A204.1 (cell line): ENCODE data around the gene CIITA.
"Not testable (repeated sequence)": the region's sequence is repeated elsewhere in the genome, so short reads cannot be mapped to it uniquely, and the experiment has no call there.

Source experiments
- FAIRE-seq: peaks from 2 replicates; lab custom pipeline; 2012; peaks lifted over from hg19 to GRCh38; lab: Jason Lieb, UNC

The CIITA gene

DNA sequence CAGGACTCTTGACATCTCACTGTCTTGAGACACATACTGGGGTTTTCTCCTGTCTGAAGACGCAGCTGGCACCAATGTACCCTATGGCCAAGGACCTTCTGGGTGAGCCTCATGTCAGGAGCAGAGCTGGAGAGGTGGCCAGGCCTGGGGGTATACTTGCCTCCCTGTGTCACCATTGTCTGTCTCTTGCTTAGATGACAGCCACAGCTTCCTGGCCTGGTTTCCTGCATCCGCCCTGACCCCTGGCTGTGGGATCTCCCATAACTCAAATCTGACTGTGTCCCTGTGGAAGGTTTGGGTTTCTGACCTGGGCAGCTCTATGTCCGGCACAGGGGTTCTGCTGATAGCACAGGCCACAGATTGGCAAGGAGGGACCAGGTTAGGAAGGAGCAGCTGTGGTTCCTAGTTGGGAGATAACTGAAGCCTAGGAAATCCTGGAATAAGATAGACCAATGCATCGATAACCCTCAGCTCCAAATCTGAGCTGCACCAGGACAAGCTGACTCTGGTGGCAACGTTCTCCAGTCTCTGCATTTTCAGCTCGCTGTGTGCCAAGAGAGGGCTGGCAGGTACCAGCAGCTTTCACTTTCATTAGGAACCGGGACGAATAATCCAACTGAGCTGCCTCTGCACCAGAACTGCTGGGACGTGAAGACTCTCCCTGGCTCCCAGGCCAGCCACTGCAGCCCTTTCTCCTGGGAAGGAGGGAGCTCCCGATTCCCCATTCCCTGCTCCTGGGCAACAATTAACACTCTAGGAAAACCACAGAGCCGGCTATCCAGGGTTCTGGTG is 60.3 kb downstream of the CIITA start:
- FAIRE-seq = no peak

DNA sequence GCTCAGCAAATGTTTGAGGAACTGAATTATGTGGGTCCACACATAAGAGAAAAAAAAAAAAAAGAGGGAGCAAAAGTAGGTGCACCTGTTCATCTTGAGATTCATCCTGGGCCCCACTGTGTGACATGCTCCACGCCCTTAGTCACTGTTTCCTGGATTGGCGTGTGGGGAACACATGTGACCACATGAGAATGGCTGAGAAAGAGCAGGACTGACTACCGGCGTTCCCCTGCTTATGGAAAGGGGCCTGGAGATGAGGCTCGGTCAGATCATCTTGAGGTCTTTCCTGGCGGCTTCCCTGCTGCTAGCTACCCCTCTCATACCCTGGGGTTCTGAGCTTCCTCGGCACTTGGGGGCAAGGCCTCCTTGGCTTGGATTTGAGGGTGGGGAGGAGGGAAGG is 61.3 kb downstream of the CIITA start:
- no peak for FAIRE-seq

DNA sequence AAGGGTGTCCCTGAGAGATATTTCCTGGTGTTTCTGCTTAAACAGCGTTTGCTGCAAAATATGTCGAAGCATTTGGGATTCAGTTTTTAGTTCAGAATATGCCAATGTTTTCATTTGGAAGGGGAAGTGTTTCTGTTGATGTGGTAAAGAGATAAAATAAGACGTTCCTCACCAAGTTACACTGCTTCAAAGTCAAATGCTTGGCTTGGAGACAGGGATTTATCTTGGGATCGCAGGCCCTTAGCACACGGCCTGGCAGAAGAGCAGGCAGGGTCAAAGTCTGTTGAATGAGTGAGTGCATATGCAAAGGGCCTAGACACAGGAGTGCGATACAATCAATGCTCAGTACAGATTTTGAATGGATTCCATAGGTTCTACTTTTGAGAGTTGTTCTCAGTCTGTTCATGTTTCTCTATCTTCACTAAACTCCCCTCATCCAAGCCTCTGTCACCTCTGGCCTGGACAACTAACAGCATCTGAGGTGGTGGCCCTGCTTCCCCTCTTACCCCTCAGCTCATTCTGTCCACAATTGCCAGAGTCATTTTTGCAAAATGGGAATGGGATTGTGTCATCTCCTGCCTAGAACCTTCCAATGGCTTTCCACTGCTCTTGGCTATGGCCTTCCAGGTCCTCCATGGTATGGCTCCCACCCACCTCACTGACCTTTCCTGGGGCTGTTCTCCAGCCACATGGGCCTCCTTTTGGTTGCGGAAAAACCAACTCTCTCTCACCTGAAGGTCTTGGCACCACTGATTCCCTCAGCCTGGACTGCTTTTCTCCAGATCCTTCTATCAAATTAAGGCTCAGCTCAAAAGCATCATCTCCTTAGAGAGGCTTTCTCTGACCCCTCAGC is 62.0 kb downstream of the CIITA start:
- no peak for FAIRE-seq

DNA sequence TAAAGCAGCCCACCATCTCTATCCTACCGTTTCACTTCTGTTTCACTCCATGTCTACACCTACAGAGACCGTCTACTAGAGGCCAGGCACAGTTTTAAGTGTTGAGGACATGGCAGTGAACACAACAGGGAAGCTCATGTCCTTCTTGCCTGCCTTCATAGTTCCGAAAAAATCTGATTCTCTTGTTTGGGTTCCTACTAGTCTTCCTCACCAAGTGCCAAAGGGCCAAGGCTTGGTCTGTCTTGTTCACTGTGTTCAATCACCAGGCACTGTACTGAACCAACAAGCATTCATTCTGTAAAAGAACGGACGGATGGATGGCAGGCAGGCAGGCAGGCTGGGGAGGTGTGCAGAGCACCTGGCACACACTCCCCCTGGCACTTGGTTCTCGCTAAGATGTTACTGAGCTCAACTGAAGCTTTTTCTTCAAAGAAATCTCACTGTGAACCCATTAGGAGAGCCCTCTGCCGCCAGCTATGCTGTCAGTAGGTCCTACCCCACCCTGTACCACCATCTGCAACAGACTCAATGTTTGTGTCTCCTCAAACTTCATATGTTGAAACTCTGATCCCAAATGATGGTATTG is 62.7 kb downstream of the CIITA start:
- no peak for FAIRE-seq

DNA sequence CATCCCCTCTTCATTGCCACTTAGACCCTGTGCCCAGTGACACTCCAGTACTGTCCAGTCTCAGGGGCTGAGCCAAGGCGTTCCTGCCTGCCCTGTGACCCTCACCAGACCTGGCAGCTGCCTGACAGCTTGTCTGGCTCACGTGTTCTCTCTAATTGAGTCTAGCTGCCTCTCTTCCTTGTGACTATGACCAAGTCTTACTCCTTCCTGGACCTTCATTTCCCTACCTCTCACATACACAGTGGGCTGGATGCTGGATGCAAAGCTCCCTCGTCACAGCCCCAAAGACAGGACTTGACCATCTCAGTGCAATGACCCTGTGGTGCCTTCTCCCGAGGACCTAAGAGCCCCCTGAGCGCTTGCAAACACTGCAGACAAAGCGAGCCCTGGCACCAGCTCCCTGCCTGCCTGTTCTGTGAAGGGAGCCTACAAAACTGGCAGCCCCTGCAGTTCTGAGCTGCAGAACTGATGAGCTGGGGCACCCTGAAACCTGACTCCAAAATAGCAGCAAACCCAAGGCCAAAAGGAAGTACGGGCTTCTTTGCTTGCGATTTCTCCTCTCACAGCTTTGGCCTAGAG is 63.6 kb downstream of the CIITA start:
- FAIRE-seq = no peak

DNA sequence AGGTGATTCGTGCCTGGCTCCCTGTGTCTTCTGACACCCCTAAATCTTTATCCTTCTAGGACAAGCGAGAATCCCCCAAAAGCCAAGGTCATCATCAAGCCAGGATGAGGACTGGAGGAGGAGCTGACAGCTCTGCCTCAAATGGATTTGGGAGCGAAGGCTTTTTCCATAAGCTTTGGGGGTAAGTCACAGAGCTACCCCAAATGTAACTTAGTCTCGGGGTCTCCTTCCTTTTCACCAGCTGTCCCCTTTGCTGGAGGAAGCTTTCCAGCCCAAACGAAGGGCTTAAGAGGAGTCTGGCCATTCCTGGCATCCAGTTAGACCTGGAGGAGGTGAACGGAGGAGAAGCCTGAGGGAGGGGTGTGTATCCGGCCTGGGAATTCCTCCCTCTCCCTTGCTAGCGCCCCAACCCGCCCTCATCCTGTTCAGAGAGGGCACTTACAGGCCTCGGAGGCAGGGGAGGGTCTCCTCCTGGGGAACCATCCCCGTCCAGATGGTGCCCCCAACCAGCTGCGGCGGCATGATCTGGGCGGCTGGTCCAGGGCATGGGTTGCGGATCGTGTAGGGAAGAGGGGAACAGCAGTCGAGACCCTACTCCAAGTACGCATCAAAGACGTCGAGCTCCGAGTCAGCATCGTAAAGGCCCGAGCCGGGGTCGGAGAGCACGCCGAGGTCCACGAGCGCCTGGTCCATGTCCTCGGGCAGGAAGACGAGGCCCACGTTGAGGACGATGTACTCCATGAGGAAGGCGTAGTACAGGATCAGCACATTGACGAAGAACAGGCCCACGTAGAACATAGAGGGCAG is 64.3 kb downstream of the CIITA start:
- no peak for FAIRE-seq

DNA sequence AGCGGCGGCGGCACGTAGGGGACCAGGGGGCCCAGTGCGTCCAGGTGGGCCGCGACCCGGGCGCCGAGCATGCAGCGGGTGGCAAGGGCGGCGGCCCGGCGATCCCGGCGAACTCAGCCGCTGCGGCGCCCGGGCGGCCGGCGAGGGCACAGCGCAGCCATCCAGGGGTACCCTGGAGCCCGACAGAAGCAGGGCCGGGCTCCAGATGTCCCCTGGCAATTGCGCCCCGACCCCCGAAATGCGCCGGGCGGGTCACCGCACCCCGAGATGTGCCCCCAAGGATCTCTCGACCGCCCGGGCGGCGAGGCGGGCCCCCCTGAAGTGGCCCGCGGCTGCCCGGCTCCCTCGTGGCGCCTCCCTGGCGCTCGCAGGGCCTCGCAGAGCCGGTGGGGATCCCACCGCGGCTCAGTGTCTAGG is 64.9 kb downstream of the CIITA start:
- FAIRE-seq = not testable (repeated sequence)

DNA sequence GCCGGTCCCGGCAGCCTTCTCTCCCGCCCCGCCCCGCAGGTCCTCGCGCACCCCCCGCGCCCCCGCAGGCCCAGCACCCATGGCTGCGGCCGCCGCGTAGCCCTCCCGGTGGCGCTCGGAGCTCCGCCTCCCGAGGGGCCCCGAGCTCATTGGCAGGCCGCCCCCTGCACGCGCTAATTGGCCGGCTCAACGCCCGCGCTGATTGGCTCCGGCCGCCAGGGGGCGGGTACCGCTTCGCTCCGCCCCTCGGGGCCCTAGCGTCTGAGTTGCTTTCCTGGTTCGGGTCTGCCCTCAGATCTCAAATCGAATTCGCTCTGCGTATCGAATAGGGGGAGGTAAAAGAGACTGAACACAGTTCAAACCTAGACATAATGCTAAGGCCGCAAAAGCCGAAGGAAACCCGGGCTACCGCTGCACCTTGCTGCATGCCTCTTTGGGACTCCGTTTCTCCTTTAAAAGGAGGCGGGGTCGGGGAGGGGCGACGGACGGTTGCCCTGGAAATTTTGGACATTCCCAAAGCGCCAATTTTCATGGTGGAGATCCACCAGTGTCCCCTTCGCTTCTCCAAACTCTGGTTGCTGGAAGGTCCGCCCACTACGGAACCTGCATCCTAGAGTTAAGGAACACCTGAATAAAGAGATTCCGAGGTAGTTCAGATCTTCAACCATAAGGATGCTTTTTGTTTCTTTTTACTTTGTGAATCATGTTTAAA is 65.5 kb downstream of the CIITA start, which contains the start of gene DEXI:
DEXI (minus strand) TSS at position 117 of the 712 bp plus-strand sequence. CDS start 463 bp downstream, outside the sequence.
- no peak for FAIRE-seq

DNA sequence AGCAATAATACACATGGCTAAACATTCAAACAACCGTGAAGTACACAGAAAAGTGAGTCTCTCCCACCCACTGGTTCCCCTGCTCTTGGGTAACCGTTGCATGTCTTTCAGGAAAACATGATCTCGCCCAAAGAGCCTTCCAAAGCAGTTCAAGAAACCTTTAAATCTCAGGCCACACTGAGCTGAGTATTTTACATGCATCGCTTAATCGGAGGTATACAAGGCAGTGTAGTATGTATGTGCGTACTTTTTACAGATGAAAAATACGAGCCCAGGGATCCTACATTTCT is 66.0 kb downstream of the CIITA start:
- no peak for FAIRE-seq

DNA sequence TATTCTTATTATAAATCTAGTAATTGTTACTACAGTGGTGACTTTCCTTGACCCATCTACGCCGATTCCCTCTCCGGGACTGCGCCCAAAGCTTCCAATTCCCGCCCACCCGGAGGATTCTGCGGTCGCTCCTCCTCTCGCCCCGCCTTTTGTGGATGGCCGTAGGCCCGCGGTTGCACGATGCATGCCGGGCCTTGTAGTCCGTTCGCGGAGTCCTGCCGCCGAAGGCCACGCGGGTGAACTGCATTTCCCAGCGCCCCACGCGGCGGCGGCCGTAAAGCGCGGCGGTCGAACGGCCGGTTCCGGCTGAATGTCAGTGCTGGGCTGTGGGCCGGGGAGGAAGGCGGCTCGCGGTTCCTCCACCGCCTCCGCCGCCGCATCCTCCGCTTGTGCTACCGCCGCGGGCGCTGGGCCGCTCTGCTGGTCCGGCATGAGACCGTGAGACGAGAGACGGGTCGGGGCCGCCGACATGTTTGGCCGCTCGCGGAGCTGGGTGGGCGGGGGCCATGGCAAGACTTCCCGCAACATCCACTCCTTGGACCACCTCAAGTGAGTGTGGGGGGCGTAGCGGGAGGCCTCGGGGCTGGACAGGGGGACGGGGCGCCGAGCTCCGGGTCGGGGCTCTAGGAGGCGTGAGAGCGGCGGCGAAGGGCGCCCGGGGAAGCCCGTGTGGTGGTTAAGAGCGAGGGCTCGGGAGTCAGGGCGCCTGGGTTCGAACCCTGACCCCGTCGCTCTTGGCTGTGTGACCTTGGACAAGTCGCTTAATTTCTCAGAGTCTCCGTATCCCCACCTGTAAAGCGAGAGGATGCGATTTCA is 67.5 kb downstream of the CIITA start, which contains the start of gene CLEC16A:
CLEC16A (plus strand) TSS at position 316 of the 816 bp plus-strand sequence; CDS start at position 470, 154 bp downstream.
- FAIRE-seq = peak; percentile 80

DNA sequence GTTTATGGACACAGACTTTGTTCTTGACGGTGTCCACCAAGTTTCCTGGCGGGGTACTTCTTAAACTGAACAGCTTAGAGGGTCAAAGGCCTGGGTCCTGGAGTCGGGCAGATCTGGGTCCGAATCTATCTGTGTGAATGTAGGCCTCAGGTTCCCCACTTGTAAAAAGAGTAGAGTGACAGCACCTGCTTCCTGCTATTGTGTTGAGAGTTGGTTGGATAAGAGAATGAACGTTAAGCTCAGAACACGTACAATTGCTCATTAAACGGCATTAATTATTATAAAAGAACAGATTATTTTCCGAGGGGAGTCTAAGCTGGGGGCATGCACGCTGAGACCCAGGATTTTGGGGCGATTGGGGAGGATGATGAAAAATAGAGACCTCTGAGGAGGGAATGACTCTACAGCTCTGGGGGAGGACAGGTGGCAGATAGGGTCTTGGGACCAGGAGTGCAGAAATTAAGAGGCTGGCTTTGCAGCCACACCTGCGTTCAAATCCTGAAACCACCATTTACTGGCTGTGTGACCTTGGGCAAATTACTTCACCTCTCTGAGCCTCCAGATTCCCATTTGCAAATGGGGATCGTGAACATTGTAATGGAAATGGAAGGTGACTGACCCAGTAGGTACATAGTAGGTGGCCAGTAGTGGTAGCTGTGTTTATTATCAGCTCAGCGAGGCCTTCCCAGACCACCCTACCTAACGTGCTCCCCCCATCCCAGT is 68.2 kb downstream of the CIITA start:
- no peak for FAIRE-seq

DNA sequence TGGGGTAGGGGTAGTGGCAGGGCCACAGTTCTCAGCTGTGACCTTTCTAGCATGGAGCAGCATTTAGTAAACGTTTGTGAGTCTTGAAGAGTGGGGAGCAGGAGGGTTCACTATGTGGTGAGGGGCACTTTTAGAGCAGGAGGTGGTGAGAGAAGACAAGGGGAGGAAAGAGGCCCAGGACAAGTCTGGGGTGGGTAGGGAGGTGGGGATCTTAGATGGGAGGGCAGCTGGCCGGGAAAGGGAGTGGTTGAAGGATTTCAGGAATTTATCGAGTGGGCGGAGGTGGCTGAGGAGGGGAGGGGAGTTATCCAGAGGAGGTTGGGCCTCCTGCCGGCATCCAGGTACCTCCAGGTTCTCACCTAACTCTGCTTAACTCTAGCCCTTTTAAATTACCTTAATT is 69.3 kb downstream of the CIITA start:
- FAIRE-seq = no peak

DNA sequence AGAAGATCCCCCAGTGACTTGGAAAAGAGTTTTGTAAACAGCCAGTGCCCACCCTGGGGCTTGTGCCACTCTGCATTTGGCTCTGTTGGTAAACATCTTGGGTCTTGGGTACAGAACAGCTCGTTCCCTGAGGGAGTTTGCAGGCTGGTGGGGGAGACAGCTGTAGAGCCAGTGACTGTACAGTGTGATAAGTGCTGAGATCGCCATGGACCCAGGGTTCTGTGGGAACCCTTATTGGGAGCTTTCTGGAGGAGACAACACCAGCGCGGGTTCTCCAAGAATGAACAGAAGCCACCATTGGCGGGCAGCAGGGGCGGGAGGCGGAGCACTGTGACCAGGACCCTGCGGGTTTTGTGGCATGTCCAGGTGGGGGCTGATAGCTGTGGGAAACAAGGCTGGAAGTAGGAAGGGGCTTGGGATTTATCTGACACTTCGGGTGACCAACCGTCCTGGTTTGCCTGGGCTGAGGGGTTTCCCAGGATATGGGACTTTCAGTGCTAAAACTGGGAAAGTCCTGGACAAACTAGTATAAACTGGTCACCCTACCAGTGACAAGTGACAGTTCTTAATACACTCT is 70.3 kb downstream of the CIITA start:
- no peak for FAIRE-seq

DNA sequence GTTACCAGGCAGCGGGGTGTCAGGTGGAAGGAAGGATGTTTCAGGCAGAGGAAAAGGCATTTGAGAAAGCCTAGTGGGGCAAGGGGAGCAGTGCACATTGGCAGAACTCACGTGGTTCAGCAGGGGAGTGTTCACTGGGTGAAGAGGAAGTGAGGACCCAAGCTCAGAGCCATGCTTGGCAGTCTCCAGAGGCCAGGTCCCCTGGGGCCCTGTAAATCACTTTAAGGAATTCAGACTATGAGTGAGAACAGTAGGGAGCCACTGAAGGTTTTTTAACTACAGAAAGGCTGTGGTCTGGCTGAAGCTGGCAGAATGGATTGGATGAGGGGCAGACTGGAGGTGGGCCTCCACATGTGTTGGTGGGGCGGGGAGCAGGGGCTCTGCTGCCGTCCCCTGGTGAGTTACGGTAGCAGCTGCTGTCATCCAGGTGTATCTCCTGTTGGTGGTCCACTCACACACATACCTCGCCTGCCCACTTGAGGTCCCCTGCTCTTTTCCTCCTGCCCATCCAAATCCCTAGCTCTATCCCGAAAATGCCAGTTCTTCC is 72.5 kb downstream of the CIITA start:
- no peak for FAIRE-seq

DNA sequence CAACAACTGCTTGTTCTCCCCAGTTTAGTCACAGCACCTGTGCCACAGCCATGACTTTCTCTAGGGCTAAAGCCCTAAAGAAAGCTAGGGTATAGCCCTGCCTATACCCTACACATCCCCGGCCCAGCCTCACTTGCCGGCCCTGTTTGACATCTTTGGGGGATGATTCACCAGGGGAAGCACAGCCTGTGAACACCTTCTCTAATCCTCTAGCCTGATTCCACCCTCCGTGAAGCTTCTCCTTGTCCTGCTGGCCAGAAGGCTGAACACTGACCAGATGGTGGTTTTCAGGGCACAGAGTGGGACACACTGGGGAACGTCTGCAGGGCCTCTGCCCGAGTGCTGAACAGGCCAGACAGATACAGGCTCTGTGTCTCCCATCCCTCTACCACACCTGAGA is 73.4 kb downstream of the CIITA start:
- no peak for FAIRE-seq

DNA sequence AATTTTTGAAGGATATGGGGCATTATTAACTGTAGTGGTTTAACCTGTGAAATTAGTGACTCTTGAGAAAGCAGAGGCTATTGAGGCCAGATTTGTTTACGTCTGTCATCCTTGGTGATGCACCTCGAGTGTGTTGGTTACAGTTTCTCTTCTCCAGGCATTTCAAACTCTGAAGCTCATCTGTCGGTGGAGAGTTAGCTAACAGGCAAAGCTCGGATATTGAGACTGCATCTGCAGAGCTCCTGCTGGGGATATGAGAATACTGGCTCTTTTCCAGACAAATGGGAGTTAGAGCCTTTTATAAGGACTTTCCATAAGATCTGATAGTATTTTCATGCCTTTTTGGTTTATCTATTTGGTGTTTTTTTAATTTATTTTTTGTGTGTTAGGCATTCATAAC is 74.0 kb downstream of the CIITA start:
- no peak for FAIRE-seq

DNA sequence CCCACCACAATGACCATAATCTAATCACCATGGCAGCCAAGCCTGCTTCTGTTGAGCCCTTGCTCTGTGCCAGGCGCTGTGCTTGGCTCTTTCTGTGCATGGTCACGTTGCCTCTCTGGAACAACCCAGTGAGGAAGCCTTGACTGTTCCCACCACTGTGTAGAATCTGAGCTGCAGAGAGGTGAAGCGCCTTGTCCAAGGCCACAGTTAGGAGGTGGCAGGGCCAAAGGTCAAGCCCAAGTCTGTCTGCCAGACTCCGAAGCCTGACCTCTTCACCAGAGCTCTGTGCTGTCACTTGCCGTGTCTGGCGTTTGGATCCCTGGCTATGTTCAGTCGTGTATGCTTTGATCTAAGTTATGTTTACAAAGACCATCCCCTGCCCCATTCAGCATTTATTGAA is 77.9 kb downstream of the CIITA start:
- FAIRE-seq = no peak

DNA sequence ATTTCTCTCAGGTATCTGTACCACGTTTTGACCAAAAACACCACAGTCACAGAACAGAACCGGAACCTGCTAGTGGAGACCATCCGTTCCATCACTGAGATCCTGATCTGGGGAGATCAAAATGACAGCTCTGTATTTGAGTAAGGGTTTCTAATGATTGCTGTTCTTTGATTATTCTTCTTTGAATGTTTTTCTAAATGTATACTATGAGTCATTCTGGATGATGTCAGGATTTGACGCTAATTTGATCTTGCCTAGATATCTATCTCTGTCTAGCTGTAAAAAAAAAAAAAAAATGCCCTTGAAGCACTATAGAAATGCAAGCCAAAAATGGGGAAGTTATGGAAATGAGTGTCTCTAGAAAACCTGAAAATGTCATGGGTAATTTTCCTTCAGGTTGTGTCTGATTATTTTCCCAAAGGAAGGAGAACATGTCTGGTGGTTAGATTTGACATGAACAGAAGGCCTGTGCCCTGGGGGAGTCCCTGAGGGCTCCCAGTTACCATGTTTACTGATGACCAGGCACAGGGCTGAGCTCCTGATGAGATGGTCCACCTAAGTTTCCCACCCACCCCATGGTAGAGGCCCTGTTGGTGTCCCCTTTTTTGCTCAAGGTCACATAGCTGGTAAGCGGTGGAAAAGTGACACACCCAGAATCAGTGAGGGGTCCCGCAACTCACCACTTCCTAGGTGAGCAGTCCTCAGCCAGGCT is 80.9 kb downstream of the CIITA start:
- no peak for FAIRE-seq
